GM21360 (cell line): ENCODE data around the gene ABCG4.
"Not testable (repeated sequence)": the region's sequence is repeated elsewhere in the genome, so short reads cannot be mapped to it uniquely, and the experiment has no call there.

Experiments
- ATAC-seq: cut with Tn5 transposase; IDR thresholded peaks from one replicate; pipeline ENCODE4 v1.9.1; 2021; ENCODE audit warnings: mild to moderate bottlenecking, moderate library complexity; ENCODE audit not compliant: unreplicated experiment

Gene ABCG4

DNA sequence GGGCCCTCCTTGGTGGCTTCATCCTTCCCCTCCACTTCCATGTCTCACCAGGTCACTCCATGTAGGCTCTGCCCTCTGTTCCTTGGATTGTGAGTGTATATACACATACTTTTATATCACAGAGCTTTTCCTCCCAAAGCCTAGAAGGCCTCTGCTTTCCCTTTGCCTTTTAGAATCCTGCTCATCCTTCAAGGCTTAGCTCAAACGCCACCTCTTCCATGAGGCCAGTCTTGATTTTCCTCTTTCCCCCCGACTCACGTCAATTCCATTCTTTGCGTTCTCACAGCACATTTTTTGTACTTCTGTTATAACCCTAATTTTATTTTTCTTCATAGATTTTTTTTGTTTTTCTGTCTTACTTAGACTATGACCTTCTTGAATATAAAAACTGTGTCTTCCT lies 3.8 kb downstream of the ABCG4 start:
- no peak for ATAC-seq

DNA sequence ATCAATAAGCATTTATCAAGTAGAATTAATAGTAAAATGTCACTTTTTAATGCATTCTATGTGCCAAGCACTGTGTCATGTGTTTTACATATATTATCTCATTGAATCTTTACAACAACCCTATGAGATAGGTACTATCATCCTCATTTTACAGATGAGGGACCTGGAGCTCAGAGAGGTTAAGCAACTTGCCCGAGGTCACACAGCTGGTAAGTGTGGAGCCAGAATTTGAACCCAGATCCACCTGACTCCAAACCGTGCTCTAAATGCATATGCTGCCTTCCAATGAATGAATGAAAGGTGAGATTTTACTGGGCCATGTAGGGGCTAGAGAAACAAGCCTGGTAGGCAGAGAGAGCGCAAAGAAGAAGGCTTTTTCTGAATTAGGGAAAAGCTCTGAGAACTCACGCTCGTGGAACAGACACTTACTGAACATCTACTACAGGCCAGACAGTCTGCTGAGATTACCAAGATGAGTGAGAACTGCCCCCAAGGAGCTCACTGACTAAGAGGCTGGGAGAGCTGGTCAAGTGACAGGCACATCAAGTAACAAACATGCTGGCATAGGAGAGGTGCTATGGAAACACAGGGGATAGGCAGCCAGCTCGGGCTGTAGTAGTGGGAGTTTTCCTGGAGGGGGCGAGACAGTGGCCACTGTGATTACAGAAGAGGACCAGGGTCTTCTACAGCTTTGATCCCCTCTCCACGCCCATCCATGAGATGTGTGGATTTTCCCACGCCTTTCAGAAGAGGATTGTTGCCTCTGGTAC lies 4.4 kb downstream of the ABCG4 start:
- ATAC-seq: no peak

DNA sequence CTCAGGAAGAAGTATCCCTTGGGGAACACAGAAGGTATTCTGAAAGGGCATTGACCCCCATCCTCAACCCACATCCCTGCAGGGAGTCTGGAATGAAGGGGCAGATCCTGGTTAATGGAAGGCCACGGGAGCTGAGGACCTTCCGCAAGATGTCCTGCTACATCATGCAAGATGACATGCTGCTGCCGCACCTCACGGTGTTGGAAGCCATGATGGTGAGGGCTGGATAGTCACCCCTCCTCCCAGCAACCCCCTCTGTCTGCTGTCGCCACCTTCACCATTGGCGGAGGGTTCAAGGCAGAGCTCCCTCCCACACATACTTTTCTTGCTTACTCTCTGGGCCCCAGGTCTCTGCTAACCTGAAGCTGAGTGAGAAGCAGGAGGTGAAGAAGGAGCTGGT lies 5.3 kb downstream of the ABCG4 start:
- no peak for ATAC-seq

DNA sequence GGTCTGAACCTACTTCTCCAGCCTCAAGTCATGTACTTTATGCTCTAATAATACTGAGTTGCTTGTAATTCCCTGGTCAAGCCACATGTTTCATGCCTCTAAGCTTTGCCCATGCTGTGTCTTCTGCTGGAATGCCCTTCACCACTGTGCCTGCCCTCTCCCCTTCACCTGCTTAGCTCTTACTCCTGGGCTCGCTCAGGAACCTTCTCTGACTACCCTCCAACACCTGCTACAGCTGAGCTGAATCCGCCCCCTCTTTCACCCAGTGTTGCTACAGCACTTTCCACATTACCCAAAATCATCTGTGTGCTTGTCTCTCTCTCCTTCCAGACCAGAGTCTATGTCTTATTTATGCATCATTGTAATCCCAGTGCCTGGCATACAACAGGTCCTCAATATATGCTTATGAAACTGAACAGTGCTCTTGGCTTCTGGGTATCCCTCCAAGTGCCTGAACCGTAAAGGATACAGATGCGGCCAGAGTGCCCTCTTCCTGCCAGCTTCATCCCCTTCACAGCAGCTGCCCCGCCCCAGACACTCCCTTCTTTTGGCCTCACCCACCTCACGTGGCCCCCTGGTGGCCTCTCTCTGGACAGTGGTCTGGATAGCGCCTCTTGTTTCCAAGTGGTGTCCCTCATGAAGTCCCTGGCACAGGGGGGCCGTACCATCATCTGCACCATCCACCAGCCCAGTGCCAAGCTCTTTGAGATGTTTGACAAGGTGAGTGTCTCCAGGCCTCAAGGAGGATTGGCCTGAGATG lies 7.1 kb downstream of the ABCG4 start:
- no peak for ATAC-seq

DNA sequence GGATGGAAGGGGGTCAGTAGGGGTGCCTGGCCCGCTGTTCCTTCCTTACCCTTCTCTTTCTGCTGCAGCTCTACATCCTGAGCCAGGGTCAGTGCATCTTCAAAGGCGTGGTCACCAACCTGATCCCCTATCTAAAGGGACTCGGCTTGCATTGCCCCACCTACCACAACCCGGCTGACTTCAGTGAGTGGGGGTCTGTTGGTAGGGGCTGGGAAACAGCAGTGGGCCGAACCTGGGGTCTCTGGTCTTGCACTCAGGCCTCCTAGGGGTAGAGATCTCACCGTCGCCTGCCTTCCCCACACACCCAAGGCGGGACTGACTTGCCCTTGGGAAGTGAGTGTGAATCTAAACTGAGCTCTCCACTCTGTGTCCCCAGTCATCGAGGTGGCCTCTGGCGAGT lies 7.6 kb downstream of the ABCG4 start:
- ATAC-seq: no peak

DNA sequence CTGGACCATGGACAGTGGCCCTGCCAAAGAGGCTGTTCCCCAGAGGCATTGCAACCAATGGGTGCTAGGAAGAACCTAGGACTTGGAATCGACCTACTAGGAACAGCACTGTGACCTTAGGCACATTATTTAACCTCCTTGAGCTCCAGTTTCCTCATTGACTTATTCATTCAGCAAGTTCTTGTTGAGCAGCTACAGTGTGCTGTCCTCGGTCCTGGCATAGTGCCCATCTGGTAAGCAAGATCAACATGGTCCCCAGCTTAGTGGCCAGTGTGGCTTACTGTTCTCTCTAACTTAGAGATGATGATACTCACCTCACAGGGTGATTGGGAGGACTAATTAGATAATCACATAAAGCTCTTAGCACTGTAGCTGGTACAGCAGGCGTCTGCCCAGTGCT lies 8.2 kb downstream of the ABCG4 start:
- no peak for ATAC-seq

DNA sequence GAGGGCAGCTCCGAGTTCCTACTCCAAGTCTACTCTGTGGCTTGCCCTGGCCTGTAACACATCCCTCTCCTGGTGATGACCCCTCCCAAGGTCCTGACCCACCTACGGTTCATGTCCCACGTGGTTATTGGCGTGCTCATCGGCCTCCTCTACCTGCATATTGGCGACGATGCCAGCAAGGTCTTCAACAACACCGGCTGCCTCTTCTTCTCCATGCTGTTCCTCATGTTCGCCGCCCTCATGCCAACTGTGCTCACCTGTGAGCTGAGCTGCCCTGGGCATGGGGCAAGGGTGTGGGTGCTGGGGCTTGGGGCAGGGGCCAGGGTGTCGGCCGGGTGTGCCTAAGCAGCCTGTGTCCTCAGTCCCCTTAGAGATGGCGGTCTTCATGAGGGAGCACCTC lies 9.6 kb downstream of the ABCG4 start:
- ATAC-seq: no peak

DNA sequence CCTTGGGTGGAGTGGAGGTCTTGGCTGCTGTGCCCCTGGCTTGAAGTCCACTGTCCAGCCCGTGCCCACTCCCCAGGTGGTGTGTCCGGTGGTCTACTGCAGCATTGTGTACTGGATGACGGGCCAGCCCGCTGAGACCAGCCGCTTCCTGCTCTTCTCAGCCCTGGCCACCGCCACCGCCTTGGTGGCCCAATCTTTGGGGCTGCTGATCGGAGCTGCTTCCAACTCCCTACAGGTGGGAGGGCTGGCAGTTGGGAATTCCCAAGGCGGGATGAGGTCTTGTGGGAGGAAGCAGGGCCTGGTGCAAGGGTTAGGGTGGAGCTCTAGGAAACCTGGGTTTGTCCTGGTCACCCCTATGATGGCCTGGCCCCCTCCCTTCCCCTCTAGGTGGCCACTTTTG lies 11.3 kb downstream of the ABCG4 start:
- no peak for ATAC-seq

DNA sequence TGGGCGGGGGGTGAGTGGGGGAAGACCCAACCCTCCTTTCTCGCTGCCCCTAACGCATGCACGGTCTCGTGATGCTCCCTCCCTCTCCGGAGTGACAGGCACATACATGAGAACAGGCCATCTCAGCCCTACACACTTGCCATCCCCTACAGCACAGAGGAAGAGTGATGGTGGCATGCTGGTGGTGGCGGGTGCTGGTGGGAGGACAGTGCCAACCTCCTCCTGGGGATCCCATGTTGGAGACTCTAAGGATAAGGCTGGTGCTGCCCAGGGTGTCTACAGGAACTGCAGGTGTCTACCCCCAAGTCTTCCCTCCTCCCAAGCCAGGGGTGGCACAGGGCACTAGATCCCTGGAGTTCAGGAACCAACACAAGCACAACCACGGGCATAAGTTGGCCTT lies 13.0 kb downstream of the ABCG4 start:
- ATAC-seq: no peak

DNA sequence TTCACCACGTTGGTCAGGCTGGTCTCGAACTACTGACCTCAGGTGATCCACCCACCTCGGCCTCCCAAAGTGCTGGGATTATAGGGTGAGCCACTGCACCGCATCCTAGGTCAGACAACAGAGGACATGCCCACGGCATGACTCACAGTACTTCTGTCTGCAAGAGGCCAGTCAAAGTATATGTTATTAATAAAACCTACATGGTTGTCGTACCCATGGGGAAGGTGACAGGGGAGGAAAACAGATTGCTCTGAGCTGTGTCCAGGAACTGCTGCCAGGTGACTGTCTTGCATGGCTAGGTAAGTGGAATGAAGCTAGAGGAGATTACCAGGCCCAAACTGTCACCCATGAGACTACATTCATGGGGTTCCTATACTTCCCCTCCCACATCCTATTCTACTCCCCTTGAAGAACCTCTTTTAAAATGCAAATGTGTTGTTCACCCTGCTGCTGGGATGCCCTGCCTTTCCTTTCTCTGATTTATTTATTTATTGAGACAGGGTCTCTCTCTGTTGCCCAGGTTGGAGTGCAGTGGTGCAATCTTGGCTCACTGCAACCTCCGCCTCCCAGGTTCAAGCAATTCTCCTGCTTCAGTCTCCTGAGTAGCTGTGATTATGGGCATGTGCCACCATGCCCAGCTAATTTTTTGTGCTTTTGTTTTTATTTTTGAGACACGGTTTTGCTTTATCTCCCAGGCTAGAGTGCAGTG lies 17.7 kb downstream of the ABCG4 start:
- ATAC-seq: no peak

DNA sequence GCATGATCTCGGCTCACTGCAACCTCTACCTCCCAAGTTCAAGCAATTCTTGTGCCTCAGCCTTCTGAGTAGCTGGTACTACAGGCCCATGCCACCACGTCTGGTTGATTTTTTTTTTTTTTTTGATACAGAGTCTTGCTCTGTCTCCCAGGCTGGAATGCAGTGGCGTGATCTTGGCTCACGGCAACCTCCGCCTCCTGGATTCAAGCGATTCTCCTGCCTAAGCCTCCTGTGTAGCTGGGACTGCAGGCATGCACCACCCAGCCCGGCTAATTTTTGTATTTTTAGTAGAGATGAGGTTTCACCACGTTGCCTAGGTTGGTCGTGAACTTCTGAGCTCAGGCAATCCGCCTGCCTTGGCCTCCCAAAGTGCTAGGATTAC lies 18.2 kb downstream of the ABCG4 start:
- ATAC-seq: not testable (repeated sequence)

DNA sequence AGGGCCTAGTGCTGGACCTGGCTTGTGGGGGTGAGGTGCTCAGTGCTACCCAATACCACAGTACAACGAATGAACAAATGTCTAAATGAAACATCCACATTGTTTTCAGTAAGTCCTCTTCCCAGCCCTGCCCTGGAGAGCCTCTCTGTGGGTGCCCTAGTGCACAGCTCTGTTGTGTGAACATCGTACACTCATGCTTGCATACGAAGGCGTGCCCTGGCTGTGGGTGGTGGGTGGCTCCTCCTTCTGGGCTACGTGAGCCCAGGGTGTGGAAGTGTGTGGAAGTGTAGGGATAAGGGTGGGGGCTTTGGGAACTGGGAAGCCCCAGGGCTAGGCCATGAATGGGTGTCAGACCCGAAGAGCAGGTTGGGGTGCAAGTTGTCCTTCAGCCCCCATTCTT lies 19.1 kb downstream of the ABCG4 start:
- ATAC-seq: no peak

DNA sequence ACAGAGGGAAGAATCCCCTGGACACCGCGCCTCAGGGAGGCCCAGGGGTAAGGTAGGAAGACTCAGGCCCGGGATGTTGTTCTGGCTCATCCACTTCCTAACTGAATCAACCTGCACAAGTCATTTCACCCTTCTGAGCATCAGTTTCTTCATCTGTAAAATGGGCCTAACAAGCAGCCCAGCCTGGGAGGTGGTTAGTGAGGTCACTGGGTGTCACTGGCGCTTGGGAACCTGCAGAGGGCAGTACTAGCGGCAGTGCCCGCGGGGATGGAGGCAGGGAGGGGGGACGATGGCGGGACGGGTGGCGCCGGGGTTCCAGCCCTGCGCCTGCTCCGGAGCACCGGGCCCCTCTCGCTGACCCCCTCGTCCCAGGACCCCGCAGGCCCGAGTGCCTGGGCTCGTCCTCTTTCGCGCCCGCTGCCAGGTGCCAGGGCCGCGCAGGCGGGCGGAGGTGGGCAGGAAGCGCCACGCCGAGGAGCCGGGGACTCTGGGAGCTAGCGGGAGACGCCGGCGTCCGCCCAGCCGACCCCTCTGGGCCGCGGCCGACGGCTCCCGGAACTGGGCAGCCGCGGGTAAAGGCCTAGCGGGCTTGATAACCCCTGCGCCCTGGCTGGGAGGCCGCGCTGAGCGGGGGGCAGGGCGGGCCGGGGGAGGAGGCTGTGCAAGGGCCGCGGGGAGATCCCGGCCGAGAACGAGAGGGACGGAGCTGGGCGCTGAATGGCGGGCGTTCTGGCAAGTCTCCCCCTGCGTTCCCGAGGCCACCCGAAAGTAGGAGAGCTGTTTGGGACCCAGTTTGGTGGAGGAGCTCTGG lies 19.8 kb downstream of the ABCG4 start, which contains the start of gene NLRX1:
NLRX1 (plus strand) TSS at position 255 of the 811 bp plus-strand sequence. CDS start 2,679 bp downstream, outside the sequence.
- peak; percentile 85 for ATAC-seq

DNA sequence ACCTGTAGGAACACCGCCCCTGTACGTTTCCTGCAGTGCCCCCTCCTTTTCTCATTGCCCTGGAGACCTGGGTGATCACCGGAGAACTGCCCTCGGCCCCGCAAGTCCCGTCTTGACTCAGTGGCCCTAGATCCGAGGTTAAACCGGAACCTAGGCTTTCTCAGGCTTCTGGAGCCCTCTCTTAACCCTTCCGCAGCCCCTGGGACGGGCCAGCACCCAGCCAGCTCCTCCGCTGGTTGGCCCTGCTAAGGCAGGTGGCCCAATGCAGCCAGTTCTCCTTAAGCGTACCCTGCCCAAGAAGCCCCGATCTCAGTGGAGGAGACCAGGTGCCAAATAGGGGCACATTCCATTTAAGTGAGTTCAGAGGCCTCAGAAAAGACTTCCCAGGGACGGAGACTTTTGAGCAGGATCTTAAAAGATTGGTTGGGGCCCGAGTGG lies 20.4 kb downstream of the ABCG4 start:
- ATAC-seq: no peak

DNA sequence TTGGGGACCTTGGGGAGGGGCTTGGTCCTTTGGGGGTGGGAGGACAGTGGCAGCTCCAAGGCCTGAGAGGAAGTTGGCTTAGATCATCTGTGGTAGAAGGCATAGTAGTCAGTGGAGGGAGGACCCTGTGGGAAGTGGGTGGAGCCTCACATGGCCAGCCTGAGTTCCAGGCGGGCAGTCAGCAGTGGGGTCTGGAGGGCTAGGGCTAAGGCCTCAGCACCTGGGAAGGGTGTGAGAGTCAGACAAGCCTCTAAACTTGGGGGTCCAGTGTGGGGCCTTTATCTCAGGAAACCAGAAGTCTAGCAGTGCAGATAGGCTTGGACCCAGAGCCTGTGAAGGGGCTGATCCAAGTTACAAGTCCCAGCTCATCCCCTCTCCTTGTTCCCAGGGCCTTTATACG lies 23.7 kb downstream of the ABCG4 start:
- ATAC-seq: no peak

DNA sequence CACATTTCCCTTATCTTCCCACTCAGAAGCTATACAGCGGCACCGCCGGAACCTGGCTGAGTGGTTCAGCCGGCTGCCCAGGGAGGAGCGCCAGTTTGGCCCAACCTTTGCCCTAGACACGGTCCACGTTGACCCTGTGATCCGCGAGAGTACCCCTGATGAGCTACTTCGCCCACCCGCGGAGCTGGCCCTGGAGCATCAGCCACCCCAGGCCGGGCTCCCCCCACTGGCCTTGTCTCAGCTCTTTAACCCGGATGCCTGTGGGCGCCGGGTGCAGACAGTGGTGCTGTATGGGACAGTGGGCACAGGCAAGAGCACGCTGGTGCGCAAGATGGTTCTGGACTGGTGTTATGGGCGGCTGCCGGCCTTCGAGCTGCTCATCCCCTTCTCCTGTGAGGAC lies 24.6 kb downstream of the ABCG4 start:
- no peak for ATAC-seq

DNA sequence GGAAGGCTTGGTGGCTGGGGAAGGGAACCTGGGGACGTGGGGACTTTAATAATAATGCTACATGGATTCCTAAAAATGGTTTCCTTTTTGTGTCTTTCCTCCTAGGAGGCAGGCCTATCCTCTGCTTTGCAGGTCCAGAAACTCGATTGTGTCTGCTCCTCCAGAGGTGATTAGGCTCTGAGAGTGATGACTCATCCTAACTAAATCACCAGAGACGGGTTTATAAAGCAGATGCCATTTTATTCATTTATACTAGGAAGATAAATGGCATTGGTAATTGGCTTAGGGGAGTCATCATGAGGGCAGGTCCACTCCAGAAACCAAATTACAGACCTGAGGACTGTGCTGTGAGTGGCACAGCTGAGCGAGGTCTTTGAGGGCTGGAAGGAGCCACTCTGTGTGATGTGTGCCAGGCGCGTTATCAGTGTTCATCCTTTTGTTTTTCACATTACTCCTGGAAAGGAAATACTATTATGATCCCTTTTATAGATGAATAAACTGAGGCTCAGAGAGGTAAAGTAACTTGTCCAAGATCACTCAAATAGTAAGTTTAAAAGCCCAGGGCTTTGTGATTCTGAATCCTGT lies 26.7 kb downstream of the ABCG4 start:
- no peak for ATAC-seq

DNA sequence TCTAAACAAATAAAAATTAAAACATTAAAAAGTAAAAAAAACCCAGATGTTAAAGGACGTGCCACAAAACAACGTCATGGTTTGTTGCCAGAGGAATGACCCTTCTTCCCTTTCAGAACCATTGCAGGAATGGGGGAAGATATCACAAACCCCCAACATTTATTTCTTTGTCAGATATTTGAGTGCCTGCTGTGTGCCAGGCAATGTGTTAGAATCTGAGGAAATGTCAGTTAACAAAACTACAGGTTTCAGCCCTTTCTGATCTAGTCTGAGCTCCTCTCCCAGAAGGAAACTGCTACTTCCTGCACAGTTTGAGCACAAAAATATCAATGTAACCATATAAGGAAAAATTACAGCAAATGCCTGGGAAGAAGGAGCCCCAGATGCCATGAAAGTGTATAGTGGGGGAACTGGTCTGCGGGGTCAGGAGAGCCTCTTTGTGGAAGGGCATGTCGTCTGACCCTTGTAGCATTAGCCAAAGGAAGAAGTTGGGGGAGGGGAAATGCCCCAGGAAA lies 29.4 kb downstream of the ABCG4 start:
- ATAC-seq: no peak

DNA sequence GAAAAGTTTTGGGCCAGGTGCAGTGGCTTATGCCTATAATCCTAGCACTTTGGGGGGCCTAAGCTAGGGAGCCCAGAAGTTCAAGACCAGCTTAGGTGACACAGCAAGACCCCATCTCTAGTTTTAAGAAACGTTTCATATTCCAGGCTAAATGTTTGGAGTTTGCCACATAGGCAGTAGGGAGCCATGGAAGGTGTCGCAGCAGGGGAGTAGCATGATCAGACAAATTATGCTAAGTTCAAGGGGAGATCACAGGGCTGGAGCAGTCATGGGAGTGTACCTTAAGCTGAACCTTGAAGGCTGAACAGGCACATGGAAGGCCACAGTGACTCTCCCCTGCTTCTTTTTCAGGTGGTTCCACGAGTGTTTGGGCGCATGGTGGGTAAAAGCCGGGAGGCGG lies 30.5 kb downstream of the ABCG4 start:
- ATAC-seq: no peak

DNA sequence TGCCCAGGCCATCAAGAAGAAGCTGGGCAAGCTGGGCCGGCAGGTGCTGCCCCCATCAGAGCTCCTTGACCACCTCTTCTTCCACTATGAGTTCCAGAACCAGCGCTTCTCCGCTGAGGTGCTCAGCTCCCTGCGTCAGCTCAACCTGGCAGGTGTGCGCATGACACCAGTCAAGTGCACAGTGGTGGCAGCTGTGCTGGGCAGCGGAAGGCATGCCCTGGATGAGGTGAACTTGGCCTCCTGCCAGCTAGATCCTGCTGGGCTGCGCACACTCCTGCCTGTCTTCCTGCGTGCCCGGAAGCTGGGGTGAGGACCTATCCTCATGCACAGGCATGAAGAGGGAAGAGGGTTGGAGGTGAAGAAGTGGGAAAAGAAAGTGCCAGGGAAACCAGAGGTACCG lies 31.1 kb downstream of the ABCG4 start:
- ATAC-seq: no peak
